HG02610 (cell line): ENCODE data around the gene ITFG1.
"Not testable (repeated sequence)": the region's sequence is repeated elsewhere in the genome, so short reads cannot be mapped to it uniquely, and the experiment has no call there.

Experiments used
- ATAC-seq: cut with Tn5 transposase; IDR thresholded peaks from one replicate; pipeline ENCODE4 v1.9.1; 2021; ENCODE audit warnings: mild to moderate bottlenecking, moderate library complexity; ENCODE audit not compliant: unreplicated experiment

Gene ITFG1

GRCh38 chr16:47175152-47175551 lies 285.7 kb downstream of the ITFG1 start:
- ATAC-seq: no peak

GRCh38 chr16:47162670-47163420 lies 298.0 kb downstream of the ITFG1 start:
- no peak for ATAC-seq

GRCh38 chr16:47161464-47161863 lies 299.4 kb downstream of the ITFG1 start:
- no peak for ATAC-seq

GRCh38 chr16:47160422-47160821 lies 300.4 kb downstream of the ITFG1 start:
- ATAC-seq: no peak

GRCh38 chr16:47158992-47159391 lies 301.9 kb downstream of the ITFG1 start:
- no peak for ATAC-seq

DNA sequence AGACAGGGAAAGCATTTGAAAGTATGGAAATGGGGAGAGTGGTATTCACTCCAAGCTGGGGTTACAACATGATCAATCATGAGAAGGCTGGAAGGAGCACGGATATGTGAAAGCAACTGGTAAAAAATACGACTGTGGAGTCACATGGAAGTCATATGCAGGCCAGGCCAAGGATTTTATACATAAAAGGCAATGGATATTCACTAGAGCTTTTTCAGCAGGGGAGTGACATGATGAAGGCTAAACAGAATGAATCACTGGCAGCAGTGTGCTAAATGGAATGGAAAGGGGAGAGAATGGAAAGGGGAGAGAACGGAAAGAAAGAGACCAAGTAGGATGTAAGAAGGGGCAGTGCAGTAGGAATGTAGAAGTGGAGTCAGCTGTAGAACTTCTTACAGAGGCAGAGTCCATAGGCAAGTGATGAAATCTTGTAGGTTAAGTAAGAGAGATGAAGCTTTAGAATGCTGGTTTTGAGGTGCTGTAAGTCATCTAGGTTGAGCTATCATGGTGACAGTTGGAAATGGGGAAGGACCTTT lies 304.1 kb downstream of the ITFG1 start:
- ATAC-seq: no peak

GRCh38 chr16:47152501-47152900 lies 308.4 kb downstream of the ITFG1 start:
- not testable (repeated sequence) for ATAC-seq

DNA sequence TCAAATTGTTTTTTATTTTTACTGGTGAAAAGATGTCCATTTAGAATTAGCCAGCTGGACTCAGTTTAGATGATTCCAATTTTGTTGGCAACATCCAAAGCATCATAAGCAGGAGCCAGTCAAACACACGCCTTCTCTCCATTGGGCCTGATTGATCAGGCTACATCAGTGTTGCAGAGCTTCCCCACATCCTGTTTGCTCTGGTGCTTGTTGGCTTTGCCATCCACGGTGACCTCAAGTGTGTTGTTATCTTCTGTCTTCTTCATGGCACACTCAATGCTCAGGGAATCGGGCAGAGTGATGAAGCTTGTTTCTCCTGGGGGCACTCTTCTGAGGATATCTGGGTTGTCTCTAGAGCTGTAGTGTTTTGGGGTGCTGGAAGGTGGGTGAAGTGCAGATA lies 310.8 kb downstream of the ITFG1 start:
- no peak for ATAC-seq

GRCh38 chr16:47144559-47144877 lies 316.3 kb downstream of the ITFG1 start:
- no peak for ATAC-seq

DNA sequence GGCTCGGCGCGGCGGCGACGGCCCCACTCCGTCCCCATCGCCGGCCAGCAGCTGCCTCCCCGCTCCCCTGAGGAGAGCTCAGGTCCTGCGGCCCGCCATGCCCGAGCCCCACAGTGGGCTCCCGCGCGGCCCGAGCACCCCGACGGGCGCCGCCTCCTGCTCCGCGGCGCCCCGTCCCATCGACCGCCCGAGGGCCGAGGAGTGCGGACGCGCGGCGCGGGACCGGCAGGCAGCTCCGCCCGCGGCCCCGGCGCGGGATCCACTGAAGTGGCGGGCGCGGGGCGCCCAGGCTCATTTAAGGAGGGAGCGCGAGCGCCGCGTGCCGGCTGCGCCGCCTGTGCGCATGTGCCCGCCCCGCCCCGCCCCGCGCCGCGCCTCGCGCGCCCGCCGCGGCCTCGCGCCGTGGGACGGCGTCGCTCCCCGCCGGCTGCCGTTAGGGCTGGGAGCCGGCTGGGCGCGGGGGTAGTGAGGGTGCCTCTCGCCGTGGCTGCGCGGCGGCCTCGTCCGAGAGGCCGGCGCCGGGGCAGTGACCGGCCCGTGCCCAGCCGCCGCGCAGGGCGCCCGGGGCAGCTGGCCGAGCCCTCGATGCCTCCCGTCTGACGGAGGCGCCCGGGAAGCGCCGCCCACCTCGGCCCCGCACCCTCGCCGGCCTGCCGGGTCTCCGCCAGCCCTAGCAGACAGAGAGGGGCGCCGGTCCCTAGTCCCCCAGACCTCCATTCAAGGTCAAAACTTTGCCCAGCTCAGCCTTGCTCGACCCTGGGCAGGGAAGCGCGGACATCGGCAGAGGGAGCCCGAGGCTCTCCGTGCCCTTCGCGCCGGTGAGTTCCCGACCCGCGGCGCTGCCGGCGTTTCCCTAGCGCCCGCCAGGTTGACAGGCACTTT lies 316.9 kb downstream of the ITFG1 start, which contains the start of gene NETO2:
TSS of gene NETO2 (minus strand) at position 269 of the 882 bp plus-strand sequence. CDS start 333 bp downstream, outside the sequence.
- ATAC-seq: peak; percentile 49

DNA sequence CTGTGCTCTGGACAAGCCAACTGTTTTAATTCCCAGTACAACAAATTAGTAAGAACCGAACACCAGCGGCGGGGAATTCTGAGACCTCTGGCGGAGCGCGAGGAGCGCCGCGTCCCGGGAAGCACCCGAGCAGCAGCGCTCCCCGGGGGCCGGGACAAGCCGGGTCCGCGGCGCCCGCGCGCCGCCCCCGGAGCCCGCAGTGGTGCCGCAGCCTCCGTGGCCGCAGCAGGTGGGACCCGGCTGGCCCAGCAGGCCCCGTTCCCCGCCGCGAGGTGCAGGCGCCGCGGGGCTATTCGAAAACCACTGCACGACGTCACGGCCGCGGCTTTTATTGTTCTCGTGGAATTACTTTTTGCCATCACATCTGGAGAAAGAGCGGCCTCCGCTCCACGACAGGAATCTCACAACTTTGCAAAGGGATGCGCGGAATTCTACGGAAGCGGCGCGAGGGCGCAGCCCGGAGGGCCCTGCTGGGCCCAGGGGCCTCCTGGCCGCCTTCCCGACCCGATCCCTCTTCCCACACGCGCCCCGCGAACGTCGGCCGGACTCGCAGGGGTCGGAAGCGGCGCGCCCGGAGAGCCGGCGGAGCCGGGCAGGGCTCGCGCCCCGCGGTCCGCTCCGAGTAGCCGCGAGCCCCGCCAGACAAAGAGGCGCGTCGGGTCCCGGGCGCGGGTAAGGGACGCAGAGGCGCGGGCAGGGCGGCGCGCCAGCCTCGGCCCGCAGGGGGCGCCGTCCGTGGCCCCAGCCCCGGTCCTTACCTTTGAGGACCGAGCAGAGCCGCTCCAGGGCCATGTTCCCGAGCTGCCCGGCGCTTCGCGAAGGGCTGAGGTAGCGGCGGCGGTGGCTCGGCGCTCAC lies 317.8 kb downstream of the ITFG1 start:
- peak; percentile 65 for ATAC-seq

- no peak for ATAC-seq
Observed at GRCh38 chr16:47142486-47142820, 318.4 kb downstream of the ITFG1 start.

- peak; percentile 53 for ATAC-seq
Observed at GRCh38 chr16:47141773-47142485, 318.9 kb downstream of the ITFG1 start.

DNA sequence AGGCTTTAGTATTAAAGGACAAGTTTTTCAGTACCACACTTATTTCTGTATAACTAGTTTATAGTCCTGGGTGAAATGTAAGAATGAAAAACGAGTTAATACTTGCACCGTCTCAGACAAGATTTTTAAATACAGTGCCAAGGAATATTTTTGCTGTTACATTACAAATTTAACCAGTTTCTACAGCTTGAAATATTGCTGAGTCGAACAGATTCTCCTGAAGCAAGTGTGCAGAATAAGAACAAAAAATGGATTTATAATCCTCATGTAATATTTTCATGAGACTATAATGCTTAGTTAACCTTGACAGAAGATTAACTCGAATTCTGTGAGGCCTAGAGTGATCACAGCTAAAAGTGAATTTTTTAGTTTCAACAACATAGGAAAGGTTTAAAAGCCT lies 320.2 kb downstream of the ITFG1 start:
- ATAC-seq: no peak

DNA sequence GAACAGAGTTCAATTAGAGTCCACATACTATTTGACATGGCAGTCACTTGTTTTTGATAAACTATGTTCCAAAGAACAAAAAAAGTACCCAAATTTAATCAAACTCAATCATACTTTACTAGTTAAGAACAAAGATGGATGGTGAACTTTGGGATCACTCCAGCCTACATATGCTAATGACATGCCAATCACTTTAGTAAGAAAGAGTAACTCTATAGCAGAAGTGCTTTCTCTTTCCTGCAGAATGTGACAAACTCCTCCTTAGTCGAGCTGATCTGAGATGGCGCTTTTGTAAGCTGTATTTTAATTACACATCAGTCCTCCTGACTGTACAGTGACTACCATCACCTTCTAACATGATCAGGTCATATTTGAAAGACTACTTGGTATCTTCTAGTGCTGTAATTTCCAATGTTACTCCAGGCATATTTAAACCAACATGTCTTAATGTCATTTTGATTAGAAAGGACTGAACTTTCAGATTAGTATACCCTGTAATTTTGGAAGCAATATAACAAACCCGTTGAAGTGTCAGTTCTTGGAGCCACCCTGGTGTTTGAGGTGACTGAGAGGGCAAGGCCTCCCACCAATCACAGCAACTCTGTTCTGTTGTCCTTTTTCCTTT lies 321.2 kb downstream of the ITFG1 start:
- no peak for ATAC-seq

GRCh38 chr16:47137925-47138324 lies 322.9 kb downstream of the ITFG1 start:
- not testable (repeated sequence) for ATAC-seq

DNA sequence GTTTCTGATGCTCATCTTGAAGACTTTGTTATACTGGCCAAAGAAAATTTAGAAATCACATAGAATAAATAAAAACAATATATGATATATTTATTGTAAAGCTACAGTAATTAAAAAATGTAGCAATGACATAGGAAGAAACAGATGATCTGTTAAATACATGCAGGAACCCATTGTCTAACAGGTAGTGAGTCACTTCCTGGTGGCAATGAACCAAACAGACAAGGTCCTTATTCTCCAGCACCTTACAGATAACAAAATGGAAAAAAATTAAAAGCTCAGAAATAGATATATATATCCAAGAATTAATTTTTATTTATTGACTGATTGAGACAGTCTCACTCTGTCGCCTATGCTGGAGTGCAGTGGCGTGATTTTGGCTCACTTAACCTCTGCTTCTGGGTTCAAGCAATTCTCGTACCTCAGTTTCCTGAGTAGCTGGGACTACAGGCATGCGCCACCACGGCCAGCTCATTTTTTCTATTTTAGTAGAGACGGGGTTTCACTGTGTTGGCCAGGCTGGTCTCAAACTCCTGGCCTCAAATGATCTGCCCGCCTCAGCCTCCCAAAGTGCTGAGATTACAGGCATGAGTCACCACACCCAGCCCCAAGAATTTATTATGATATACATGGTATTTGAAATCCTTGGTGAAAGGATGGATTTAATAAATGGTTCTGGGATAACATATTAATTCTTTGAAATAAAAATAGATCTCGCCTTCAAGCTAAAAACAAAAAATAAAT lies 324.6 kb downstream of the ITFG1 start:
- peak; percentile 43 for ATAC-seq

GRCh38 chr16:47134550-47134949 lies 326.3 kb downstream of the ITFG1 start:
- no peak for ATAC-seq

- no peak for ATAC-seq
Observed at GRCh38 chr16:47132308-47132707, 328.6 kb downstream of the ITFG1 start.
